ENCODE results near the gene PLGRKT.
"Not testable (repeated sequence)": the region's sequence is repeated elsewhere in the genome, so short reads cannot be mapped to it uniquely, and the experiment has no call there.

Gene PLGRKT

GRCh38 chr9:5466005-5466404, 28.3 kb upstream of the PLGRKT start:
- DNase-seq (no peak), ATAC-seq (no peak)
- no peaks in the 10 kb centered on the region for H3K27me3 Mint-ChIP-seq
- H3K4me1 Mint-ChIP-seq = peaks cover 33% of the 10 kb centered on the region
- no peak overlapping the region for H3K27ac Mint-ChIP-seq
- H3K4me3 Mint-ChIP-seq = no peak overlapping the region
- H3K36me3 Mint-ChIP-seq (ENCODE audit: low read depth) = peaks cover 70% of the 10 kb centered on the region
- H3K9me3 Mint-ChIP-seq = no peaks in the 10 kb centered on the region

- DNase-seq, ATAC-seq, H3K27ac Mint-ChIP-seq, H3K4me3 Mint-ChIP-seq, H3K27me3 Mint-ChIP-seq, H3K9me3 Mint-ChIP-seq: not testable (repeated sequence)
- peaks cover 35% of the 10 kb centered on the region for H3K4me1 Mint-ChIP-seq
- H3K36me3 Mint-ChIP-seq (ENCODE audit: low read depth) = peaks cover 75% of the 10 kb centered on the region
These were observed 27.2 kb upstream of the PLGRKT start for GRCh38 chr9:5464831-5465330.

- peak overlapping the region; percentile 89 for H3K27ac Mint-ChIP-seq
- H3K4me1 Mint-ChIP-seq = peaks cover 63% of the 10 kb centered on the region
- H3K4me3 Mint-ChIP-seq = peak overlapping the region; percentile 63
- H3K9me3 Mint-ChIP-seq = no peaks in the 10 kb centered on the region
- DNase-seq (no peak), ATAC-seq (no peak)
- H3K36me3 Mint-ChIP-seq (ENCODE audit: low read depth) = peaks cover 76% of the 10 kb centered on the region
- H3K27me3 Mint-ChIP-seq = no peaks in the 10 kb centered on the region
These were observed 22.4 kb upstream of the PLGRKT start for GRCh38 chr9:5460157-5460556.

GRCh38 chr9:5459289-5459829, 21.6 kb upstream of the PLGRKT start:
- peaks cover 73% of the 10 kb centered on the region for H3K36me3 Mint-ChIP-seq (ENCODE audit: low read depth)
- peak overlapping the region; percentile 89 for H3K27ac Mint-ChIP-seq
- ATAC-seq (peak; percentile 83), DNase-seq (no peak)
- no peaks in the 10 kb centered on the region for H3K9me3 Mint-ChIP-seq
- H3K27me3 Mint-ChIP-seq = no peaks in the 10 kb centered on the region
- H3K4me1 Mint-ChIP-seq = peaks cover 70% of the 10 kb centered on the region
- H3K4me3 Mint-ChIP-seq = peak overlapping the region; percentile 63

GRCh38 chr9:5455181-5455580, 17.5 kb upstream of the PLGRKT start:
- no peaks in the 10 kb centered on the region for H3K27me3 Mint-ChIP-seq
- H3K36me3 Mint-ChIP-seq (ENCODE audit: low read depth) = peaks cover 56% of the 10 kb centered on the region
- H3K27ac Mint-ChIP-seq = peak overlapping the region; percentile 92
- DNase-seq (no peak), ATAC-seq (peak; percentile 67)
- H3K9me3 Mint-ChIP-seq = no peaks in the 10 kb centered on the region
- H3K4me3 Mint-ChIP-seq = peak overlapping the region; percentile 72
- H3K4me1 Mint-ChIP-seq = peaks cover 86% of the 10 kb centered on the region

- peak overlapping the region; percentile 92 for H3K27ac Mint-ChIP-seq
- H3K4me1 Mint-ChIP-seq = peaks cover 86% of the 10 kb centered on the region
- ATAC-seq = peak; percentile 18
- H3K36me3 Mint-ChIP-seq (ENCODE audit: low read depth) = peaks cover 42% of the 10 kb centered on the region
- DNase-seq = no peak
- H3K27me3 Mint-ChIP-seq = no peaks in the 10 kb centered on the region
- peak overlapping the region; percentile 95 for H3K4me3 Mint-ChIP-seq
- H3K9me3 Mint-ChIP-seq = no peaks in the 10 kb centered on the region
These were observed 15.9 kb upstream of the PLGRKT start for GRCh38 chr9:5453673-5454072.

- Mint-ChIP-seq H3K27me3 (no peaks in the 10 kb centered on the region), H3K4me3 (peak overlapping the region; percentile 95), H3K9me3 (no peaks in the 10 kb centered on the region), H3K27ac (peak overlapping the region; percentile 92), H3K4me1 (peaks cover 86% of the 10 kb centered on the region), H3K36me3 (ENCODE audit: low read depth) (peaks cover 36% of the 10 kb centered on the region)
- ATAC-seq (no peak), DNase-seq (no peak)
These were observed 15.3 kb upstream of the PLGRKT start for GRCh38 chr9:5453004-5453403.

GRCh38 chr9:5452286-5452609, 14.5 kb upstream of the PLGRKT start:
- H3K36me3 Mint-ChIP-seq (ENCODE audit: low read depth) = peaks cover 28% of the 10 kb centered on the region
- no peaks in the 10 kb centered on the region for H3K27me3 Mint-ChIP-seq
- peak overlapping the region; percentile 95 for H3K4me3 Mint-ChIP-seq
- no peaks in the 10 kb centered on the region for H3K9me3 Mint-ChIP-seq
- H3K4me1 Mint-ChIP-seq = peaks cover 86% of the 10 kb centered on the region
- DNase-seq = no peak
- ATAC-seq = no peak
- peak overlapping the region; percentile 92 for H3K27ac Mint-ChIP-seq

GRCh38 chr9:5450359-5451091, 12.8 kb upstream of the PLGRKT start, which contains the start of gene CD274:
Gene CD274, plus strand, starts transcription at chr9:5450542. Its CDS starts 5,572 bp downstream, at chr9:5456114.
- Mint-ChIP-seq H3K27me3 (no peaks in the 10 kb centered on the region), H3K4me3 (peak within 1 kb of the TSS; percentile 95), H3K27ac (peak within 1 kb of the TSS; percentile 92), H3K9me3 (peaks cover 4% of the 10 kb centered on the region), H3K36me3 (ENCODE audit: low read depth) (peaks cover 15% of the 10 kb centered on the region), H3K4me1 (peaks cover 89% of the 10 kb centered on the region)
- DNase-seq = peak; percentile 91
- ATAC-seq = peak; percentile 82

GRCh38 chr9:5449521-5450358, 12.0 kb upstream of the PLGRKT start:
- peak overlapping the region; percentile 95 for H3K4me3 Mint-ChIP-seq
- peaks cover 8% of the 10 kb centered on the region for H3K9me3 Mint-ChIP-seq
- peaks cover 13% of the 10 kb centered on the region for H3K36me3 Mint-ChIP-seq (ENCODE audit: low read depth)
- no peak for ATAC-seq
- peak overlapping the region; percentile 92 for H3K27ac Mint-ChIP-seq
- H3K27me3 Mint-ChIP-seq = no peaks in the 10 kb centered on the region
- peaks cover 87% of the 10 kb centered on the region for H3K4me1 Mint-ChIP-seq
- DNase-seq = no peak

GRCh38 chr9:5448461-5449435, 11.0 kb upstream of the PLGRKT start:
- no peak for ATAC-seq
- no peaks in the 10 kb centered on the region for H3K27me3 Mint-ChIP-seq
- peak overlapping the region; percentile 95 for H3K4me3 Mint-ChIP-seq
- H3K27ac Mint-ChIP-seq = peak overlapping the region; percentile 92
- H3K4me1 Mint-ChIP-seq = peaks cover 79% of the 10 kb centered on the region
- no peak for DNase-seq
- H3K9me3 Mint-ChIP-seq = peaks cover 8% of the 10 kb centered on the region
- peaks cover 13% of the 10 kb centered on the region for H3K36me3 Mint-ChIP-seq (ENCODE audit: low read depth)

- Mint-ChIP-seq H3K4me1 (peaks cover 72% of the 10 kb centered on the region), H3K36me3 (ENCODE audit: low read depth) (peaks cover 11% of the 10 kb centered on the region), H3K27me3 (no peaks in the 10 kb centered on the region), H3K4me3 (no peak overlapping the region), H3K9me3 (peaks cover 8% of the 10 kb centered on the region), H3K27ac (peak overlapping the region; percentile 92)
- ATAC-seq (no peak), DNase-seq (no peak)
These were observed 10.3 kb upstream of the PLGRKT start for GRCh38 chr9:5448016-5448415.

GRCh38 chr9:5447337-5447736, 9.6 kb upstream of the PLGRKT start:
- Mint-ChIP-seq H3K27ac (peak overlapping the region; percentile 92), H3K4me3 (peak overlapping the region; percentile 47), H3K27me3 (no peaks in the 10 kb centered on the region), H3K36me3 (ENCODE audit: low read depth) (peaks cover 7% of the 10 kb centered on the region), H3K9me3 (peaks cover 8% of the 10 kb centered on the region), H3K4me1 (peaks cover 69% of the 10 kb centered on the region)
- ATAC-seq = no peak
- no peak for DNase-seq

Measured in activated naive CD8-positive, alpha-beta T cell treated with anti-CD3 and anti-CD28 coated beads, Interleukin-2, amount 50 U/mL, for 24 hours (primary cell).